Occipital lobe (tissue), 2 donors: ENCODE data around the gene MINAR2. TPM values are rescaled to one million over a fixed set of nuclear protein-coding genes. Genes with fewer than 3 reads are reported as not detected.

Experiments
- DNase-seq: peaks from one replicate; lab custom pipeline; 2025; lab: John Stamatoyannopoulos, UW
- total RNA-seq: library from RNA; depleted of rRNA; stranded (reverse); fragments of >200 nt; gene quantifications from one replicate; pipeline ENCODE4 v1.2.3, GENCODE V29; 2014

The MINAR2 gene
- not detected for total RNA-seq

GRCh38 chr5:129747572-129748407 is at the start of gene MINAR2:
Gene MINAR2 (plus strand): TSS chr5:129748094. CDS start chr5:129748191, 97 bp downstream.
- DNase-seq = no peak

- DNase-seq = no peak
These were observed 49.2 kb upstream of the MINAR2 start for GRCh38 chr5:129698661-129699060.

- no peak for DNase-seq
These were observed 31.7 kb upstream of the MINAR2 start for GRCh38 chr5:129716235-129716634.

- no peak for DNase-seq
These were observed 31.2 kb upstream of the MINAR2 start for GRCh38 chr5:129716651-129717050.

GRCh38 chr5:129717751-129718310 is 30.1 kb upstream of the MINAR2 start:
- no peak for DNase-seq

- no peak for DNase-seq
These were observed 29.3 kb upstream of the MINAR2 start for GRCh38 chr5:129718471-129719090.

- DNase-seq = no peak
These were observed 23.7 kb upstream of the MINAR2 start for GRCh38 chr5:129724222-129724621.

GRCh38 chr5:129724647-129725046 is 23.2 kb upstream of the MINAR2 start:
- no peak for DNase-seq

GRCh38 chr5:129739773-129740172 is 8.1 kb upstream of the MINAR2 start:
- no peak for DNase-seq

- no peak for DNase-seq
These were observed 4.2 kb upstream of the MINAR2 start for GRCh38 chr5:129743541-129744187.

GRCh38 chr5:129745997-129746396 is 1.9 kb upstream of the MINAR2 start:
- no peak for DNase-seq

GRCh38 chr5:129746876-129747275 is 1.0 kb upstream of the MINAR2 start:
- DNase-seq = no peak

- no peak for DNase-seq
These were observed 1.3 kb downstream of the MINAR2 start for GRCh38 chr5:129748913-129749880.

- no peak for DNase-seq
These were observed 12.9 kb downstream of the MINAR2 start for GRCh38 chr5:129760636-129761325.

- DNase-seq = no peak
These were observed 15.8 kb downstream of the MINAR2 start for GRCh38 chr5:129763651-129764050.

- no peak for DNase-seq
These were observed 18.9 kb downstream of the MINAR2 start for GRCh38 chr5:129766798-129767197.

GRCh38 chr5:129767927-129768380 is 20.1 kb downstream of the MINAR2 start:
- DNase-seq = peak; percentile 57

GRCh38 chr5:129768735-129769134 is 20.8 kb downstream of the MINAR2 start:
- no peak for DNase-seq

- no peak for DNase-seq
These were observed 22.3 kb downstream of the MINAR2 start for GRCh38 chr5:129770024-129770820.
